GM19099 (cell line): ENCODE data around the gene MT1X.

Experiments
- POLR2A ChIP-seq: IDR thresholded peaks from 3 replicates; pipeline ENCODE4 v1.6.1; 2011; ENCODE audit warnings: low read depth; ENCODE audit not compliant: insufficient read length; ENCODE audit errors: extremely low read depth

Gene MT1X

DNA sequence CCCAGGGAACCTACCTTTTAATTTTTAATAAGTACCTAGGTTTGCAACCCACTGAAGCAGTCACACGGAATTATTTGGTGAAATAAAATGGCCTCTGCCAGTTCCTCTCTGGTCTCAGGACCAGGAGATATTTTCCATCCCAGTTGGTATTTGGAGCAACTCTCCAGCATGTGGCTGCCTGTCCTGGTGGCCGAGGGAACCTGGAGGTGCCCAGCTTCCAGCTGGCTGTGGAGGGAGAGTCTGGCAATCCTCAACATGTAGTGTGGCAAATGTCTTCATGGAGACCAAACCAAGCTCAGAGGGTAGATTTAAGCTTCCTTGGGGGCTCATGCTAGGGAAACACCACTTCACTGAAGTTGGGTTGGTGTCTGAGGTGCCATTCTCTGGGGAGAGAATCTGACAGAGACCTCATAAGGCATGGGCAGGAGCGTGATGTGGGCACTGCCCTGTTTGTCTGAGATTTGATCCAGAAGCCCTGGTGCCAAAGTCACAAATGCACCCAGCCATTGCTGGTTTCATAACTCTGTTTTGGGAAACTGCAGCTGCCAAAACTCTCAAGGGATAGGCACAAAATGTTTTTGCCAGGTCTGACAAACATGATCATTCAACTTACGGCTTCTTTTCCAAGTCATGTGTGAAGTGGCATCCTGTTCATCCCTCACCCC lies 2.8 kb downstream of the MT1X start:
- TF ChIP-seq POLR2A: no peak

- TF ChIP-seq POLR2A: no peak
Observed at GRCh38 chr16:56686758-56687157, 4.5 kb downstream of the MT1X start.

DNA sequence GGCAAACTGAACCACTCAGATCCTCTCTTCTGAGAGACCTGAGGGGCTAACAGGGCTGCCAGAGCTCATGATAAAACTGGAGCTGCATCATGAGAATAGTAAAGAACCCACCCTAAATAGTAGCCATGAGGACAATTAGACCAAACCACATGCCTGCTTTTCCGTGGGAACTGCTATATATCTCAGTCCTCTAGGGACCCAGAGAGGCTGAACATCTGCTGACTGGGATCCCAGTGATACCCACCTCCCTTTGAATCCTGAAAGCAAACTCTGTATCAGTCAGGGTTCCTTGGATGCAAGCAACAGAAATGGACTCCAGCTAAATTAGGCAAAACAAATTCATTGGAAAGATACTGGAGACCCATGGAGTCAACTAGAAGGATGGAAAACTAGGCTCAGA lies 6.5 kb downstream of the MT1X start:
- no peak for TF ChIP-seq POLR2A

GRCh38 chr16:56689171-56689570 lies 6.9 kb downstream of the MT1X start:
- no peak for TF ChIP-seq POLR2A

DNA sequence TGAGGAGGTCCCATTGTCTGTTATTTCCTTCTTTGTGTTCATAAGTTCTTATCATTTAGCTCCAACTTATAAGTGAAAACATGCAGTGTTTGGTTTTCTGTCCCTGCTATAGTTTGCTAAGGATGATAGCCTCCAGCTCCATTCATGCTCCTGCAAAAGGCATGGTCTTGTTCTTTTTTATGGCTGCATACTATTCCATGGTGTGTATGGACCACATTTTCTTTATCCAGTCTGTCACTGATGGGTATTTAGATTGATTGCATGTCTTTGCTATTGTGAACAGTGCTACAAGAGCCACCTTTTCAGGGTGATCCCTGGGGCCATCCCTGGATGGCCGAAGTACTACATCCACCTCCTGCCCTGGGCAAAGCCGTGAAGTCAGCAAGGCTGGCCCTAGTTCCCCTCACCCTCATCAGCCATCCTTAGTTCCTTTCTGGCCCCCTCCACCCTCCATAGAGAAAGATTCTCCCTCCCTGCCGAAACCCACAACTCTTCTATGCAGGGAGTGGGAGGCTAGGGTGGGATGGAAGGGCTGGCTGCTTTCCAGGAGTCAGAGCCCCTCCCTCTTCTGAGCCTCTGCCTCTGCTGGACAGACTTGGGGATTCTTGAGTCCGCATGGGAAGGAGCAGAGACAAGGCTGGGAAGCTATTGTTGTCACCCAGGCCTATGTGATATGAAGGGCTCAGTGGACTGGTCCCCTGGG lies 8.3 kb downstream of the MT1X start:
- no peak for TF ChIP-seq POLR2A

DNA sequence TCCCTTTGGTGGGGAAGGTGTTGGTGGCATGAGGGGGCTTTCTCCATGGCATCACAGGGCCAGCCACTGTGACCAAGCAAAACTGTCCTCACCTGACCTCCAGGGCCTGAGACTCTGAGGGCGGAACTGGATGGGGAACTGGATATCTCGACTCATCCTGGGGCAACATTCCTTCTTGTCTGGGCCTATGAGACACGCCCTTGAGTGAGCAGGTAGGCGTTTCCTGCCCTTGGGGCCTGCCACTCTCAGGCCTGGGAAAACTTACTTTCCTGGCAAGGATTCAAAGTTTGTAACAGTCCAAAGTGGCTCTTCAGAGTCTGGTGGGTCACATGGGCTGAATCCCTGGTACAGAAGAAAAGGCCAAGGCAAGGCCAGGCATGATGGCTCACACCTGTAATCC lies 9.6 kb downstream of the MT1X start:
- no peak for TF ChIP-seq POLR2A

DNA sequence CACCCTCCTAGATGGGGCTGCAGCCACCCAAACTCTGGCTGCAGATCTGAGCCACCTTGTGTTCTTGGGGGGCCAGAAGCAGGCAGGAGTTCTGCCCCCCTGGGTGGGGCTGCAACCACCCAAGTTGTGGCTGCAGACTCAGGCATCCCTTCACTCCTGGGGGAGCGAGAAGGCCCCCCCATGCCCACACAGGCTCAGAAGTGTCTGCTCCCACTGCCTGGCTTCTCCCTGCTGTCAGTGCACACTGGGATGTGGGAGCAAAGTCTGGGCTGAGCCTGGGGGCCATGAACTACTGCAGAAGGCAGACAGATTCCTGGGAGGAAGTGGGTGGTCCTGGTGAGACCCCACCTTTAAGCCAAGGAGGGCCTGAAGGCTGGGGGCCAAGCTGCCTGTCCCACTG lies 13.0 kb downstream of the MT1X start:
- no peak for TF ChIP-seq POLR2A

- TF ChIP-seq POLR2A: no peak
Observed at GRCh38 chr16:56697456-56698155, 15.3 kb downstream of the MT1X start.

GRCh38 chr16:56700195-56700594 lies 17.9 kb downstream of the MT1X start:
- TF ChIP-seq POLR2A: no peak

- TF ChIP-seq POLR2A: no peak
Observed at GRCh38 chr16:56700631-56701030, 18.4 kb downstream of the MT1X start.

GRCh38 chr16:56701534-56701933 lies 19.3 kb downstream of the MT1X start:
- TF ChIP-seq POLR2A: no peak

- no peak for TF ChIP-seq POLR2A
Observed at GRCh38 chr16:56702836-56703235, 20.6 kb downstream of the MT1X start.

DNA sequence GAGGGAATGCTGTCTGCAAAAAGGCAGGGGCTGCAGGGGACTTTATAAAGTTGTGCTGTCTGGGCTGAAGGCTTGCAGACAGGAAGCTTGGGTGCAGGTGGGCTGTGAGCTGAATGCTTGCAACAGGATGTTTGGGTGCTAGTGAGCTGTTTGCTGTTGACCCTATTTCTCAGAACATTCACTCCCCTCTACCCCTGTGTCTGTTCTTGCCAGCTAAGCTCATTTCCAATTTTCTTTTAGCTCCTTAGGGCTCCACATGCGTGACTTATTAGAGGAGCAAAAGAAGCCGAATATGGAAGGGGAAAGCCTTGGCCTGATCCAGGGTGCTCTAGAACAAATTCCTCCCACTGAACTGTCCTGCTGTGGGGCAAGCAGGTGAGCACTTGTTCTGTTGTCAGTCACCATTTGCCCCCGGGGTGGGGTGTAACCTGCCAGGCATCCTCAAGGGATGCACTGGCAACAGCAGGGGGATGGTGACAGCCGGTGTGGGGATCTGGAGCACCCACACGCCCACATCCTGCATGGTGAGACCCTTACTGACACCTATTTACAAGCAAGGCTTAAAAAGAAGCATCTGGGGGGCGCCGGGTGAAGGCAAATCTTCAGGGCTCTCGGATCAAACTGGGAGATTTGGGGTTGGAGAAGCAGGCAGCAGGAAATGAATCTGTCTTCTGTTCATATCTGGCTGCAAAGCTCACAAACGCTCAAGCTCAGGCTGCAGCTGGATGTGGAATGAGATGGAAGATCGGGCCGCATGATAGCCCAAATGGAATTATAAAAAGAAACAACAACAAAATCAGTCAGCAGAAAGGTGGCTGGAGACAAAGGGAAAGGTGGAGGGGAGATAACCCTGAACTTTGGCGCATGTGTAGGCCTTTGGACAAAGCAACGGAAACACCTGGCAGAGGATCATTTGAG lies 26.5 kb downstream of the MT1X start:
- TF ChIP-seq POLR2A: no peak

GRCh38 chr16:56709443-56710040 lies 27.3 kb downstream of the MT1X start:
- no peak for TF ChIP-seq POLR2A

DNA sequence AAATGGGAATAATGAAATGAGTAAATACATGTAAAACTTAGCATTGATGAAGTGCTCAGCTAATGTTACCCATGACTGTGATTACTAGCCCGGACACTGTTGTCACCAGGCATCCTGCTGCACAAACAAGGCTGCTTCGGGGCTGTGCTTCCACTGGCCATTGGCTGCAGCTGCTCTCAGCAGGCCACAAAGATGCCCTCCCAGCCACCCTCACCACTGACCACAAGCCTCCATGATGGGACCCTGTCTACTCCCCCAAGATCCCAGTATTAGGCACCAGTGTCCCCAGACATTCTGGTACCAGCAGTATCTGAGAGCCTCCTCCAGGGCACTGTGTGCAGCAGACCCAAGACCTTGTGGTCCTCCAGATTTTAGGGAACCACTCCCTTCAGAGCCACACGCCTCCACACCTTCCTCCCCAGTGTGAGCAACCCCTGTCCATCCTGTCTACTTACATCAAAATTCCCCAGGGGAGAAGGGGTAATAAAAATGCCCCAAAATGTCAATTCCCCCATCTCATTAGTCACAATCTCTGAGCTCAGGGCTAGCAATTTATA lies 28.0 kb downstream of the MT1X start:
- TF ChIP-seq POLR2A: no peak

DNA sequence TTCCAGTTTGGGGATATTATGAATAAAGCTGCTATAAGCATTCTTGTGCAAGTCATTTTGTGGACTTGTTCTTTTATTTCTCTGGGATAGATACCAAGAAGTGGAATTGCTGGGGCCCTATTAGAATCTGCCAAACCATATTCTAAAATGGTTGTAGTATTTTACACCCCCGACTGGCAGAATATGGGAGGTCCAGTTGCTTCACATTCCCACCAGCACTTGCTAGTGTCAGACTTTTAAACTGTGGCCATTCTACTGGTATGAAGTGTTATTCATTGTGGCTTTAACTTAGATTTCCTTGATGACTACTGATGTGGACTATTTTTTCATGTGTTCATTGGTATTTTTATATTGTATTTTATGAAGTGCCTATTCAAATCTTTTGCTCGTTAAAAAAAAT lies 29.6 kb downstream of the MT1X start:
- no peak for TF ChIP-seq POLR2A
